OCI-M2 (cell line): Measurements from ENCODE around the gene ZNF219.

Experiments
- DNase-seq: peaks from one replicate; lab custom pipeline; 2025; ENCODE audit not compliant: unreplicated experiment; lab: John Stamatoyannopoulos, UW

The ZNF219 gene

GRCh38 chr14:21069388-21070082, 28.9 kb downstream of the ZNF219 start:
- no peak for DNase-seq

GRCh38 chr14:21068521-21069387, 29.7 kb downstream of the ZNF219 start:
- no peak for DNase-seq

DNA sequence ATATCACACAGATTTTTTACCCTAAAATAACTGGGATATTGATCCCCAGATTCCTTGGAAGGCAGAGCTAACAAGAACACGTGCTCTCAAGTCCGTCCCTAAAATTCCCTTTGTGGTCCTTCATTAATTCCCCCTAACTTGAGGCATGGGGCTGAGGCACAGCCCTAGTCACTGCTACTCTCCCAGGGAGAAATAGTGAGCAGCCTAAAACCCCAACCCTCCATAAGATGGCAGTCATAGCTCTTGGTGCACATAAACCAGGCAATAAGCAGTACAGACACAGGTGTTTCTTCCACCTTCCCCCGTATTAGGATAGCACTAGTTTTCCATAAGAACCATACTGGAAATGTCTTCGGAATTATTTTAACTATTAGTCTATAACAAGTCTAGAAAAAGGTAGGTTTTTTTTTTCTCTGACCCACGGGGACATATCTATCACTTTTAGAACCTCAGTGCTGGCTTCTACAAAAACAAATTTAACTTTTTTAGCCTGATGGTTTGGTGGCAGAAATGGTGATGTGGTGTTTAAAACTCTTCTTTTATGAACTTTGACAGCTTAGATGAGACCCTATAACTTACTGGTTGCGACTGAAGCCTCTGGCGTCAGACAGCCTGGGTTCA, 31.5 kb downstream of the ZNF219 start:
- DNase-seq = no peak

GRCh38 chr14:21063479-21063878, 35.0 kb downstream of the ZNF219 start:
- DNase-seq = no peak

- no peak for DNase-seq
Measured at GRCh38 chr14:21061347-21061668, 37.1 kb downstream of the ZNF219 start.

DNA sequence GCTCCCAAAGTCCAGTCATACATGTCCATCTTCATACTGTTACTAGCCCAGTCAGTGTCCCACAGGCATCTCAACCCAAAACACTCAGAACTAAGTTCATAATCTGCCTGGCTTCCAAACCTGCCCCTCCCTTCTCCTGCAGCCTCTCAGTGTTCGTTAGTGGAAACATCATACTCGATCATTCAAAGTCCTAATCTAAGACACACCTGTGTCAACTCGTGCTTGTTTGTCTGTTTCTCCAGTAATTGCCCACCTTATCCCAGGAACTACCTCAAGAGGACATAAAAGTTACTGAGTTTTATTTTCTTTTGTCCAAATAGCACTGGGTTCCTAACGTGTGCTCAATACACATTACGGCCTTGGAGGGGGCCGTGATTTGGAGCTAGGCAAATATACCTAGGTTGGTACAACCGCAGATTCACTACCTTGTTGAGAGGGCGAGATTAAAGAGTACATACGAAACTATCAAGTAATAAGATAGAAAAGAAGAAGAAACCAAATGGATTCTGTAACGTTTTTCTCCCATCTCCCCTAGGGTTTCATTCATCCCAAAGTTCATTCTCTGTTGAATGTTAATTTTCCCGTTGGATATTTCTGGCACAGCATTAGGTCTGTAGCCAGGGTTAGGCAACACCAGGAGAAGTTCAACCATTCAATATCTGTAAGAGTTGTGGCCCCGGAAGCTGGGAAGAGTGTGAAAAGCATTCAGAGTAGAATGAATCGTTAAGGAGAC, 37.7 kb downstream of the ZNF219 start:
- no peak for DNase-seq

DNA sequence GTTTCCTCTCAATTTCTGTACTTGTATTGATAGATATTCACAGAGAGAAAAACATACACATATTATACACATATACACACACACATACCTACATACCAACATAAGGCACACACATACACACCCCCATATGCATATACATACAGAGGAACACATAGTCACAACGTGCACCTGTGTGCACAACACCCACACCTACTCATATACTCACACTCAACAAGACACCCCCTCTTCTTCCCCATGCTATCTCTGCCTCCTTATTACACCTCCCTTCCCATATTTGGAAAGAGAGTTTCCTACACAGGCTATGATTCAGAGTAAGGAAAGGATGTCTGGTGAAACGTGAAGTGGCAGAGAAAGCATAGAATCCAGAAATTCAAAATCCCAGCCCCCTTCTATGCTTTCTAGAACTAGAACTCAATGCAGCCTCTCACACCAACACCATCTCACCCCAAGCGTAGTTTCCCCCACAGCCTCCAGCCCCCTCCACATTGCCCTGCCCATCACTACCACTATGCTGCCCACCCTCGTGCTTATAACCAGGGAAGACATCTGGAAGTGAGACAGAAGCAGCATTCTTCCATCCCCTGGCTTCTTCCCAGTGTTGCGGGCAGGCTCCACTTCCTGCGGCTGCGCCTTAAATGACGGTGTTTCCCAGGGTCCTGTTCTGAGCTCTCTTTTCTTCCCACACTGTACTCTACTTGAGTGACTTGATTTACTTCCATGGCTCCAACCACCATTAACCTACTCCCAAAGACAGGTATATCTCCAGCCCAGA, 38.4 kb downstream of the ZNF219 start:
- no peak for DNase-seq

DNA sequence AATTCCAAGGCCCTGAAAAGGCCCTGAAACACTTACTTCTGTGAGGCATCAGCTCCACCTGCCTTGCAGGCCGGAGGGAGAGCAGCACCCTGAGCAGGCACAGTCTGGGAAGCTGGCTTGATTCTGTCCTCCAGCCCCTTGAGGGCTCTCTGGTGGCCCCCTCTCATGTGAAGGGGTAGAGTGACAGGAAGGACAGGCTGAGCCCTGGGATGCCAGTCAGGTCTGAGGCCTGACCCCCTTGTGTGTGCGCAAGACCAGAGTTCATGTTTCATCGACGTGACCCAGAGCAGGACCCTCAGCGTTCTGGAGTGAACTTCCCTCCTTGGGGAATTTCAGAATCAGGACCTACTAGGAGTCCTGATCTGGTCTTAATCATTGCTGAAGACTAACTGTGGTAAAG, 39.6 kb downstream of the ZNF219 start:
- no peak for DNase-seq

DNA sequence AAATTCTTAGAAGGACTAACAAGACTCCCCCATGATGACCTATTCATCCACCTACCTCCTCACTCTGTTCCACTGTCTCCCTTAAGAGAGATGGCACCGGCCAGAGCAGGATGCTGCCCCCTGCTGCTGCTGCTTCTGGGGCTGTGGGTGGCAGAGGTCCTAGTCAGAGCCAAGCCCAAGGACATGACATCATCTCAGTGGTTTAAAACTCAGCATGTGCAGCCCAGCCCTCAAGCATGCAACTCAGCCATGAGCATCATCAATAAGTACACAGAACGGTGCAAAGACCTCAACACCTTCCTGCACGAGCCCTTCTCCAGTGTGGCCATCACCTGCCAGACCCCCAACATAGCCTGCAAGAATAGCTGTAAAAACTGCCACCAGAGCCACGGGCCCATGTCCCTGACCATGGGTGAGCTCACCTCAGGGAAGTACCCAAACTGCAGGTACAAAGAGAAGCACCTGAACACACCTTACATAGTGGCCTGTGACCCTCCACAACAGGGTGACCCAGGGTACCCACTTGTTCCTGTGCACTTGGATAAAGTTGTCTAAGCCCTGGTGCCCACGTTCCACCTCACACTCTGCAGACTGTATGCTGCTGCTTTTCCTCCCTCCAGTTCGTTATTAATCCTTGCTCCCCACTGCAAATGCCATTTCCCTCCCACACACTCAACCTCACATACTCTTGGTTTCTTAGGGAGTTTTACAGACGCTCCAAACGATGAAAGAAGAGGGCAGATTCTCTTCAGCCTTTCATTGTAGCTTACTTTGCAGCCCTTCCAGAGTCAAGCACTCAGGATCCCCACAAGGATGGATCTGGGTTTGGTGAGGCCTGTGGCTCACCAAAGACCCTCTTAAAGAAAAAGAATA, 40.4 kb downstream of the ZNF219 start, which contains the start of gene RNASE8:
TSS of gene RNASE8 (plus strand) at position 20 of the 873 bp plus-strand sequence. CDS start at position 91, 71 bp downstream.
- no peak for DNase-seq

DNA sequence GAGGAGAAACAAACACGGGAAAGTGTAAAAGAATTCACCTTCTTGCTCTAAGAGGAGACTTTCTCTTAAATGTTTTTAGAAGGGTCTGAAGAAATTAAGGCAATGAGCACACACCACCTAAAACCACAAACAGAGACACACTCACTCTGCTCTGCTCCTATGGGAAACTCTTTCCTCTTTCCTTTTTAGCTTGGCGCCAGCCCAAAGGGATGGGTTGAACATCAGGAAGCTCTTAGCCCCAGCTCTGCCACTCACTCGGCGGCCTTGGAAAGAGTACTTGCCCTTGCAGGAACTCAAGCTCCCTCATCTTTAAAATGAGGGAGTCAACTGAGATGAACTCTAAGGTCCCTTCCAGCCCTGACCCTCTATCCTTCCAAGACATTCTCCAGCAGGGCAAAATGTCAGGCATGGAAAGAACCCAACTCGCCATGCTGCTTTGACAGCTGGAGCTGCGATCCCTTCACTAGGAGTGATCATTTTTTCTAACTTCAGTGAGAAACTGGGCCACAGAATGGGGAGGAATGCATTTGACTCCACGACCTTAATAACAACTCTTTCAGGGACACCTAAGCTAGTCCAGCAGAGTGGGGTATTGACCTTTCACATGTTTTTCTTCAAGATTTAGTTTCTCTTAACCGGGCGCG, 41.8 kb downstream of the ZNF219 start:
- no peak for DNase-seq

GRCh38 chr14:21055432-21056117, 42.9 kb downstream of the ZNF219 start:
- no peak for DNase-seq

DNA sequence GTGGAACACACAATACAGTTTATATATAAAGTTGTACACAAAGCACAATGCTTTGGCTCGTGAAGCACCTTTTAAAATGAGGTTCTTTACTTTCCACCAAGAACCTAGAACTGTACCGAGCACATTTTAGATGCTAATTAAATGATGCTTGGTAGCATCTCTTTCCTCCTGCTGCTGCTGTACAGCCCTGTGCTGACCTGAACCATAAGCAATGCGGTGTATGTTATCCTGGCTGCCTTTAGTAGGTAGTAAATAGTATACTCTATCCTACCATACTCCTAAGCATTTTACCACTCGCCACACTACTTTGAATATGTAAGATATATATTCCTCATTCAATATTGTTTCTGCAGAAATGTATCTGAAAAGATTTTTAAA, 43.7 kb downstream of the ZNF219 start:
- DNase-seq = no peak

DNA sequence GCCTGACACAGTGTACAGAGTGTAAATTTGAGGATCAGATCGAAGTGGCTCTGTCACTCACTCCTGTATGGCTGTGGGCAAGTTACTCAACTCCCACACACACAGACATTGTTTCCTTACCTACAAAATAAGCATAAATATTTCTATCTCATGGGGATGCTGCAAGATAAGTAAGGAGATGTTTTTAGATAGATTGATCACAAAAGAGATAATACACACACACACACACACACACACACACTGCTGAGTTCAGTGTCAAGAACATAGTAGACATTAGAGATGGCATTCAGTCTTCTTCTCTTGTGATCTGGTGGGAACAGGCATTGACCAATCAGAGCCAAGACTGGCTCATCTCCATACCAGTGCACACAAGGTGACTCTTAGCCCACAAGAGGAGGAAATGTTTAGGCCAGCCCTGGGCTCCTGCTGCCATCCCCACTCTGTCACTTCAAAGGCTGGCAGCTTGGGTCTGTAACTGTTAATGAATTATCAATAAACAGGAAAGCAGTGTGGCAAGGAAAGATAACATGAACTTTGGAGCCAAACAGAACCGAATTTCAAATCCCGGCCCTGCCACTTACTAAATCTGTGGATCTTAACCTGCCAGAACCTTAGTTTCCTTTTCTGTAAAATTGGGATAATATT, 44.2 kb downstream of the ZNF219 start:
- DNase-seq = no peak

DNA sequence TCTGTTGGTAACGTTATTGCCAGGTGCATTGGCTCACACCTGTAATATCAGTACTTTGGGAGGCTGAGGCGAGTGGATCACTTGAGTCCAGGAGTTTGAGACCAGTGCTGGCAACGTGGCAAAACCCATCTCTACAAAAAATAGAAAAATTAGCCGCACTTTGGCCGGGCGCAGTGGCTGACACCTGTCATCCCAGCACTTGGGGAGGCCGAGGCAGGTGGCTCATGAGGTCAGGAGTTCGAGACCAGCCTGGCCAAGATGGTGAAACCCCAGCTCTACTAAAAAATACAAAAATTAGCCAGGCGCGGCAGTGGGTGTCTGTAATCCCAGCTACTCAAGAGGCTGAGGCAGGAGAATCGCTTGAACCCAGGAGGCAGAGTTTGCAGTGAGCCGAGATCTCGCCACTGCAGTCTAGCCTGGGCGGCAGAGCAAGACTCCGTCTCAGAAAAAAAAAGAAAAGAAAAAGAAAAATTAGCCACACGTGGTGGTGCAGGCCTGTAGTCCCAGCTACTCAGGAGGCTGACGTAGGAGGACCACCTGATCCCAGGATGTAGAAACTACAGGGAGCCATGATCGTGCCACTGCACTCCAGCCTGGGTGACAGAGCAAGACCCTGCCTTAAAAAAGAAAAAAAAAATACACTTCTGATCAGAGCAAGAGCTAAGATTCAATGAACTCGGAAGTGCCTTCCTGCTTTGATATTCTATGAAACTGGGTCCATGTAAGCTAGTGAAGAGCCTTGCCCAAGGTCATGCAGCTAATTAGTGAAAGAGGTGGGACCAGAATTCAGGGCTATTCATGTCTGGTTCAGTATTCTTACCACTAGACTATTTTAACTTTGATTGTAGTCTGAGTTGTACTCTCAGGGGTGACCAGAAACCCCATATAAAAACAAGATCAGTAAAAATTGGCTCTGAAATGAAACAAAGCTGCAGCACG, 45.0 kb downstream of the ZNF219 start:
- DNase-seq = no peak

GRCh38 chr14:21050597-21050996, 47.9 kb downstream of the ZNF219 start:
- no peak for DNase-seq

GRCh38 chr14:21049271-21049673, 49.2 kb downstream of the ZNF219 start:
- no peak for DNase-seq

GRCh38 chr14:21048638-21049037, 49.8 kb downstream of the ZNF219 start:
- DNase-seq = no peak
